Islet precursor cell (in vitro differentiated cells): Measurements from ENCODE around the gene MS4A13.
"Not testable (repeated sequence)": the region's sequence is repeated elsewhere in the genome, so short reads cannot be mapped to it uniquely, and the experiment has no call there.

Source experiments
- DNase-seq: peaks from one replicate; pipeline ENCODE4 v3.0.0-alpha.2; 2018

The MS4A13 gene

GRCh38 chr11:60532383-60532782 is 17.2 kb downstream of the MS4A13 start:
- DNase-seq = not testable (repeated sequence)

- not testable (repeated sequence) for DNase-seq
Measured at GRCh38 chr11:60538627-60539026, 23.4 kb downstream of the MS4A13 start.

GRCh38 chr11:60544077-60544476 is 28.9 kb downstream of the MS4A13 start:
- DNase-seq = no peak

- no peak for DNase-seq
Measured at GRCh38 chr11:60561254-60561653, 46.1 kb downstream of the MS4A13 start.

GRCh38 chr11:60563553-60564235 is 48.5 kb downstream of the MS4A13 start:
- peak; percentile 65 for DNase-seq

- no peak for DNase-seq
Measured at GRCh38 chr11:60566776-60567175, 51.6 kb downstream of the MS4A13 start.

GRCh38 chr11:60570970-60571369 is 55.8 kb downstream of the MS4A13 start:
- DNase-seq = no peak

- no peak for DNase-seq
Measured at GRCh38 chr11:60589611-60590010, 74.4 kb downstream of the MS4A13 start.
